AG10803 (cell line): ENCODE results near the gene CES3.

Experiments used
- DNase-seq: peaks from one replicate; pipeline ENCODE4 v3.0.0; 2010; ENCODE audit warnings: low read depth
- H3K4me3 ChIP-seq: 2 replicates; pipeline ENCODE4 v1.5.1; 2011; ENCODE audit warnings: mild to moderate bottlenecking, low read length, control low read depth
- TF ChIP-seq, protein P1 (sequence below): conservative IDR thresholded peaks from 2 replicates; pipeline ENCODE4 v1.5.1; 2011; ENCODE audit warnings: mild to moderate bottlenecking, low read length, control low read depth, inconsistent platforms

CES3 gene

DNA sequence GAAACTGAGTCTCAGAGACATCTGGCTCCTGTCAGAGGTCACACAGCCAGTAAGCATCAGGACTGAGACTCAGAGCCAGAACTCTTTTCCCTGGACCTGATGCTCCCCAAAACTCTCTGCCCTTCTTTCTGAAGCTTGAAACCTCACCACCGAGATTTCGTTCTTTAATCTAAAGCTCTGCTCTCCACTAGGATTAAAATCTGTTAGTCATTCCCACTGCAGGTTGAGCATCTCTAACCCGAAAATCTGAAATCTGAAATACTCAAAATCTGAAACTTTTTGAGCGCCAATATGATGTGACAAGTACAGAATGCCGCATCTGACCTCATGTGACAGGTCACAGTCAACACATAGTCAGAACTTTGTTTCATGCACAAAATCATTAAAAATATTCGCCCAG, 44.5 kb upstream of the CES3 start:
- no peak overlapping the region for H3K4me3 ChIP-seq
- TF ChIP-seq, protein P1, sequence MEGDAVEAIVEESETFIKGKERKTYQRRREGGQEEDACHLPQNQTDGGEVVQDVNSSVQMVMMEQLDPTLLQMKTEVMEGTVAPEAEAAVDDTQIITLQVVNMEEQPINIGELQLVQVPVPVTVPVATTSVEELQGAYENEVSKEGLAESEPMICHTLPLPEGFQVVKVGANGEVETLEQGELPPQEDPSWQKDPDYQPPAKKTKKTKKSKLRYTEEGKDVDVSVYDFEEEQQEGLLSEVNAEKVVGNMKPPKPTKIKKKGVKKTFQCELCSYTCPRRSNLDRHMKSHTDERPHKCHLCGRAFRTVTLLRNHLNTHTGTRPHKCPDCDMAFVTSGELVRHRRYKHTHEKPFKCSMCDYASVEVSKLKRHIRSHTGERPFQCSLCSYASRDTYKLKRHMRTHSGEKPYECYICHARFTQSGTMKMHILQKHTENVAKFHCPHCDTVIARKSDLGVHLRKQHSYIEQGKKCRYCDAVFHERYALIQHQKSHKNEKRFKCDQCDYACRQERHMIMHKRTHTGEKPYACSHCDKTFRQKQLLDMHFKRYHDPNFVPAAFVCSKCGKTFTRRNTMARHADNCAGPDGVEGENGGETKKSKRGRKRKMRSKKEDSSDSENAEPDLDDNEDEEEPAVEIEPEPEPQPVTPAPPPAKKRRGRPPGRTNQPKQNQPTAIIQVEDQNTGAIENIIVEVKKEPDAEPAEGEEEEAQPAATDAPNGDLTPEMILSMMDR = no peak
- DNase-seq = no peak

DNA sequence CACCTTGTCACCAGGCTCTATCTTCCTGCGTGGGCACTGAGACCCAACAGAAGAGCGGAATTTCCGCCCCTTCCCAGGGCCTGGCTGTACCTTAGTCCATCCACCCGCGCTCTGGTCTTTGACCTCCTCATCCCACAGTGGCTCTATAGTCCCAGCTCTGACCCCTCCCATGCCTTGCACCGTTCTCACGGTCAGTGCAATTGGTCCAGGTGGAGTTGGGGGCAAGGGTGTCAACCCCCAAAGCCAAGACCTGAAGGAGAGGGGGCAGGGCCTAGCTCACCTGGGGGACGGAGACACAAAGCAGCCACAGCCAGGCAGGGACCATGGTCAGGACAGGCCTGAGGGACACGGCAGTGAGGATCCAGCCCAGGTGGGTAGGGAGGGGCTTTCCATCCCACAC, 43.3 kb upstream of the CES3 start:
- H3K4me3 ChIP-seq = no peak overlapping the region
- TF ChIP-seq, protein P1 = no peak
- no peak for DNase-seq

DNA sequence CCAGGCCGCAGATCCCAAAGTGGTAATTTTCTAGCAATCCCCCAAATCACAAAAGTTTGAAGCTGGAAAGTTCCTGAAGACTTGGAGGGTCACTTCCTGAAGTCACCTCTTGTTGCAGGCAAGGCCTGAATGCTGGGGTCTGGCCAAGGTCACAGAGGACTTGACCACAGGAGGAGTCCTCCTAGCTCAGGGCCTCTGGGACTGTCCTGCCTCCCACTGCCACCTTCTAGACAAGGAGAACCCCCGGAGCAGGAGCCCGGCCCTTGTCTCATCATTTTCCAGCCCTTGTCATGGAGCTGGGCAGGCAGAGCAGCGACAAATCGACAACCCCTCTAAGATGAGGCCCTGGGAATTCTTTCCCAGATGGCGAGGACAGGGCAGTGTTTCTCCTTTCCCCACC, 42.7 kb upstream of the CES3 start:
- TF ChIP-seq, protein P1 = no peak
- no peak overlapping the region for H3K4me3 ChIP-seq
- no peak for DNase-seq

DNA sequence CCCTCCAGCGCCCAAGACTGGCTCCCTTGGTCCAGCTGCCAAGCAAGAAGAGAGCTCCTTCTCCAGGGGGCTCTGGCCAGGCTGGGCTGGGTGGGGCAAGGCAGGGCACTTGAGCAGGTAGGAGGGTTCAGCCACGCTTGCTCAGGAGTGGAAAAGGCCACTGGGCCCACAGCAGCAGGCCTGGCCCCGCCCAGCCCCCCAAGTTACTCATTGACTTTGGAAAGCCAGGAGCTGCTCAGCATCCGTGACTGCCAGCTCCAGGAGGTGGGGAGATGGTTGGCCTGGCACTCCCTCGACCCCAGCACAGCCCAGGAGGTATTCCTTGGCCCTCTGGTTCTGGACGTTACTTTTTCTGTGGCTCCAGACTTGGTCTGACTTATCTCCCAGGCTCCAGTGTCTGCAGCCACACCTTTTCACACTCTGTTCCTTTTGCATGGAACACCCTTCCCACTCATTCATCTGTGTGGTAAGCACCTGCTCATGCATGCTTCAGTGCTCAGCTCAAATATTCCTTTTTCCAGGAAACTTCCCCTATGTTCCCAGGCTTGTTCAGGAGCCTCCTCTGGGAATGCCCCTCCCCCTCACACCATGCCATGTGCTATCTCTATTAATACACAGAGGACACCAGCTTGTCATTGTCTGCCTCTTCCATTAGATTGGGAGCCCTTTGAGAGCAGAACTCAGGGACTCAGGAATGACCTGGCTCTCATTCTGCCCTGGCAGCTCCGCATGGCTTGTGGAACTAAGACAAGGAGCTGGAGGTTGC, 42.1 kb upstream of the CES3 start, which contains the start of gene CDH16:
CDH16 (minus strand) TSS at position 83 of the 766 bp plus-strand sequence. CDS start 820 bp downstream, outside the sequence.
- no peak within 1 kb of the TSS for H3K4me3 ChIP-seq
- DNase-seq = no peak
- TF ChIP-seq, protein P1 = no peak

DNA sequence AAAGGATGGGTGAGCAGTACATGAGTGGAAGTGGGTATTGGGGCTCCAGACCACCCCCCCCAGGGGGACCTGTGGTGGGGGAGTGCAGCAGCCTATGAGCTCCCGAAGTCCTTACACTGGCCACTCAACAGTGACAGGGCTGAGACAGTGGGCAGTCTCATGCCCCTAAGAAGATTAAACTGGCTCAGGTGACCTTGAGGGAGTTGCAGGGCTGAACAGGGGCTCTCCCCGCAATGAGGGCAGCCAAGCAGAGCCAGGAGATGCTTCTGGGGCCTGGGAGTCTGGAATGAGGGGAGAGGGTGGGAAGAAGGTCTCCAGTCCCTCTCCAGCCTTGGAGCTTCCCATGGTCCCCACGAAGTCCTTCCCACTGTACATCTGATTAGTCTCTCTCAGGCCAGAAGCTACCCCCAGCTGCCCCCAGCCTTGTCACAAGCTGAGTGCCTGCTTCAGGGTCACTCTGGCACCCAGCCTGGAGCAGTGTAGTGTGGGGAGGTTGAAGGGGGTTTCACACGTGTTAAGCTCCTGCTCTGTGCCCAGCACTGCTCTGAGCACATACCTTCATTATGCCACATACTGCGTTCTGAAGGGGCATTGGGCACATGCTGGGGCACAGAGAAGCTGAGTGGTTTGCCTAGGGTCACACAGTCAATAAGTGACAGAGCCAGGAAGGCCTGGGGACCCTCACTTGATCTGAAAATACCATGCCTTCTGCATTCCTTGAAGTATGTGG, 41.3 kb upstream of the CES3 start:
- TF ChIP-seq, protein P1 = no peak
- no peak overlapping the region for H3K4me3 ChIP-seq
- no peak for DNase-seq

DNA sequence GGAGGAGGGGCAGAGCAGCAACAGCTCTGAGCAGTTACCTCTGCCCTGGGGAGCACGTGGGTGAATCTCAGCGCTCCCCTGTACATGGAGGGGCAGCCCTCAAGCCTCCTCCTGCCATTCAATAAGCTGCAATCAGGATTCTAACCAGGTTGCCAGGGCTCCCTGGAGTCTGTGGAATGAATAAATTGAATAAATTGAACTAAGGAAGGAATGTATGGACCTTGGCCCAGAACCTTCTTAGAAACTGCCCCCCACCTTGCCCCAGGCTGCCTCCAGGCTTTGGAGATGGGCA, 40.8 kb upstream of the CES3 start:
- TF ChIP-seq, protein P1 = no peak
- no peak for DNase-seq

DNA sequence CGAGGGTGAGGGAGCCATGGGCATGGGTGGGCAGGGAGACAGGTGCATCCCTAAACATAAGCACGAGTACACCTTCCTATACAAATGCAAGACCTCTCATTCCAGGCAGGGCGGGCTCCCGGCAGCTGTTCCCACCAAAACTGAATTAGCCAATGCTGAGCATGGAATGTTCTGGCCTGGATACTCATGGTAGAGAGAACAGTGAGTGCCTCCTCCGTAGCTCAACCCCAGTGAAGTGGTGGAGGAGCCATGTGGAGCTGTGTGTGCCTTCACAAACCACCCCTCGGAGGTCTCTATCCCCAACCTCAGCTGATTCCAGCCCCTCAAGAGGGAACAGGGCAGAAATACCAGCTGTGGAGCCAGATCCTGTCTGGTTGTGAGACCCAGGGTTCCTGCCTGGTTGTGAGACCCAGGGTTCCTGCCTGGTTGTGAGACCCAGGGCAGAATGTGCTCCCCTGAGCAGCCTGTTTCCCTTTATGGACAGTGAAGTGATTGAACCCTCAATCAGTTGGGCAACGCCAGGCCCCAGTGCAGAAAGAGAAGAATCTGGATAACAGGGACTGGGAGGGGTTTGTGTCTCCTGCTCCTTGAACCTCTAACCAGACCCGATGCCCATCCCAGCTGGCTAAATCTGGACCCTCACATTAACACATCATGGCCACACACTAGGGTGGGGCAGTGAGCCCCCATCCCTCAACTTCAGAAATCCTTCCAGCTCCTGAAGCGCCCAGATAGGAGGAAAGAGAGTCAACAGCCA, 40.0 kb upstream of the CES3 start:
- no peak for DNase-seq
- TF ChIP-seq, protein P1 = no peak
- no peak overlapping the region for H3K4me3 ChIP-seq

More for the DNA sequence above, 40.8 kb upstream of the CES3 start:
- H3K4me3 ChIP-seq = no peak overlapping the region
